Measurements from ENCODE around the gene SLC35E2B.

DNA sequence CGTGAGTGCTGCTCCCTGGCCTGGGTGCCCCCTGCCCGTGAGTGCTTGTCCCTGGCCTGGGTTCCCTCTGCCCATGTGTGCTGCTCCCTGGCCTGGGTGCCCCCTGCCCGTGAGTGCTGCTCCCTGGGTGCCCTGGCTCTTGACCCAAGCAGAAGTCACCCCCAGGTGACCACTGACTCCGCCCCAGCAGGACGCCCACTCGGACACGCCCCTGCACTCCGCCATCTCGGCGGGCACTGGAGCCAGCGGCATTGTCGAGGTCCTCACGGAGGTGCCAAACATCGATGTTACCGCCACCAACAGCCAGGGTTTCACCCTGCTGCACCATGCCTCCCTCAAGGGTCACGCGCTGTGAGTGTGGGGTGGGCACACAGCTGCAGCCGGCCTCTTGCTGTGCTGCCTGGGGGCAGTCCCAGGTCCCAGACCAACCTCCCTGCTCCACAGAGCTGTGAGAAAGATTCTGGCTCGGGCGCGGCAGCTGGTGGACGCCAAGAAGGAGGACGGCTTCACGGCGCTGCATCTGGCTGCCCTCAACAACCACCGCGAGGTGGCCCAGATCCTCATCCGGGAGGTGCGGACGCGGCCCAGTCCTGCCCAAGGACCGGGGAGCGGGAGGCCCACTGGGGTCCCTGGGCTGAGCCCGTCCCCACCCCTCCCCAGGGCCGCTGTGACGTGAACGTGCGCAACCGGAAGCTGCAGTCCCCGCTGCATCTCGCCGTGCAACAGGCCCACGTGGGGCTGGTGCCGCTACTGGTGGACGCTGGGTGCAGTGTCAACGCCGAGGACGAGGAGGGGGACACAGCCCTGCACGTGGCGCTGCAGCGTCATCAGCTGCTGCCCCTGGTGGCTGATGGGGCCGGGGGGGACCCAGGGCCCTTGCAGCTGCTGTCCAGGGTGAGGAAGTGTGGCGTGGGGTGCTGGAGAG, 64.5 kb downstream of the SLC35E2B start:
- TF ChIP-seq, protein P1, sequence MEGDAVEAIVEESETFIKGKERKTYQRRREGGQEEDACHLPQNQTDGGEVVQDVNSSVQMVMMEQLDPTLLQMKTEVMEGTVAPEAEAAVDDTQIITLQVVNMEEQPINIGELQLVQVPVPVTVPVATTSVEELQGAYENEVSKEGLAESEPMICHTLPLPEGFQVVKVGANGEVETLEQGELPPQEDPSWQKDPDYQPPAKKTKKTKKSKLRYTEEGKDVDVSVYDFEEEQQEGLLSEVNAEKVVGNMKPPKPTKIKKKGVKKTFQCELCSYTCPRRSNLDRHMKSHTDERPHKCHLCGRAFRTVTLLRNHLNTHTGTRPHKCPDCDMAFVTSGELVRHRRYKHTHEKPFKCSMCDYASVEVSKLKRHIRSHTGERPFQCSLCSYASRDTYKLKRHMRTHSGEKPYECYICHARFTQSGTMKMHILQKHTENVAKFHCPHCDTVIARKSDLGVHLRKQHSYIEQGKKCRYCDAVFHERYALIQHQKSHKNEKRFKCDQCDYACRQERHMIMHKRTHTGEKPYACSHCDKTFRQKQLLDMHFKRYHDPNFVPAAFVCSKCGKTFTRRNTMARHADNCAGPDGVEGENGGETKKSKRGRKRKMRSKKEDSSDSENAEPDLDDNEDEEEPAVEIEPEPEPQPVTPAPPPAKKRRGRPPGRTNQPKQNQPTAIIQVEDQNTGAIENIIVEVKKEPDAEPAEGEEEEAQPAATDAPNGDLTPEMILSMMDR (IDR thresholded peaks at IDR 0.05; ENCODE audit: insufficient read depth, low read depth, low read length), result no peak
- no peak for TF ChIP-seq EZH2 (IDR thresholded peaks at IDR 0.05; ENCODE audit: insufficient read depth, low read length)
